WTC11 (cell line): ENCODE measurements around the gene UPF3A.
"Not testable (repeated sequence)": the region's sequence is repeated elsewhere in the genome, so short reads cannot be mapped to it uniquely, and the experiment has no call there.

Experiments
- ATF1 ChIP-seq: sonication (generic); formaldehyde crosslinking; IDR thresholded peaks from 2 replicates; pipeline ENCODE4 v1.8.1; 2023; ENCODE audit warnings: mild to moderate bottlenecking, moderate library complexity, missing genetic modification reagents
- IRF2 ChIP-seq: sonication (generic); formaldehyde crosslinking; IDR thresholded peaks from 2 replicates; pipeline ENCODE4 v1.8.0; 2022; ENCODE audit warnings: low read depth, missing genetic modification reagents, borderline replicate concordance
- OVOL2 ChIP-seq: fragments of 250-450 bp; sonication (Bioruptor Pico); IDR thresholded peaks from 2 replicates; pipeline ENCODE4 v1.9.0; 2021; ENCODE audit warnings: mild to moderate bottlenecking, borderline replicate concordance
- SP1 ChIP-seq: sonication (generic); formaldehyde crosslinking; conservative IDR thresholded peaks from 2 replicates; pipeline ENCODE4 v1.8.1; 2022; ENCODE audit warnings: missing genetic modification reagents
- TEAD4 ChIP-seq: sonication (generic); formaldehyde crosslinking; IDR thresholded peaks from 2 replicates; pipeline ENCODE4 v1.8.0; 2022; ENCODE audit warnings: mild to moderate bottlenecking, missing genetic modification reagents
- TF ChIP-seq, protein P1 (sequence below): fragments of 250-450 bp; sonication (Bioruptor Pico); IDR thresholded peaks from 2 replicates; pipeline ENCODE4 v1.9.0; 2021; ENCODE audit warnings: mild to moderate bottlenecking
- TF ChIP-seq, protein P2 (sequence below): fragments of 200-600 bp; IDR thresholded peaks from 2 replicates; pipeline ENCODE4 v1.8.0; 2022; ENCODE audit warnings: antibody characterized with exemption
- TF ChIP-seq, protein P3 (sequence below): sonication (generic); formaldehyde crosslinking; IDR thresholded peaks from 2 replicates; pipeline ENCODE4 v1.8.0; 2022; ENCODE audit warnings: mild to moderate bottlenecking, missing genetic modification reagents
- TF ChIP-seq, protein P4 (sequence below): sonication (generic); formaldehyde crosslinking; IDR thresholded peaks from 2 replicates; pipeline ENCODE4 v1.8.0; 2022; ENCODE audit warnings: mild to moderate bottlenecking, missing genetic modification reagents
- TF ChIP-seq, protein P5 (sequence below): sonication (generic); formaldehyde crosslinking; IDR thresholded peaks from 2 replicates; pipeline ENCODE4 v1.8.1; 2023; ENCODE audit warnings: mild to moderate bottlenecking, moderate library complexity, missing genetic modification reagents

DNA sequence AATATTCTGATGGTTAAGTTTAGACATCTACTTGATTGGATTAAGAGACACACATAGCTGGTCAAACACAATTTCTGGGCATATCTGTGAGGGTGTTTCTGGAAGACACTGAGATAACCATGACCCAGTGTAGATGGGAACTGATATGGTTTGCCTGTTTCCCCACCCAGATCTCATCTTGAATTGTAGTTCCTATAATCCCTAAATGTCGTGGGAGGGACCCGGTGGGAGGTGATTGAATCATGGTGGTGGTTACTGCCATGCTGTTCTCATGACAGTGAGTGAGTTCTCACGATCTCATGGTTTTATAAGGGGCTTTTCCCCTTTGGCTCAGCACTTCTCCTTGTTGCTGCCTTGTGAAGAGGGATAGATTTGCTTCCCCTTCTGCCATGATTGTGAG, 65.9 kb downstream of the UPF3A start:
- TF ChIP-seq, protein P1, sequence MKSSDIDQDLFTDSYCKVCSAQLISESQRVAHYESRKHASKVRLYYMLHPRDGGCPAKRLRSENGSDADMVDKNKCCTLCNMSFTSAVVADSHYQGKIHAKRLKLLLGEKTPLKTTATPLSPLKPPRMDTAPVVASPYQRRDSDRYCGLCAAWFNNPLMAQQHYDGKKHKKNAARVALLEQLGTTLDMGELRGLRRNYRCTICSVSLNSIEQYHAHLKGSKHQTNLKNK (CRISPR knock-in tag) = not testable (repeated sequence)
- TF ChIP-seq, protein P2, sequence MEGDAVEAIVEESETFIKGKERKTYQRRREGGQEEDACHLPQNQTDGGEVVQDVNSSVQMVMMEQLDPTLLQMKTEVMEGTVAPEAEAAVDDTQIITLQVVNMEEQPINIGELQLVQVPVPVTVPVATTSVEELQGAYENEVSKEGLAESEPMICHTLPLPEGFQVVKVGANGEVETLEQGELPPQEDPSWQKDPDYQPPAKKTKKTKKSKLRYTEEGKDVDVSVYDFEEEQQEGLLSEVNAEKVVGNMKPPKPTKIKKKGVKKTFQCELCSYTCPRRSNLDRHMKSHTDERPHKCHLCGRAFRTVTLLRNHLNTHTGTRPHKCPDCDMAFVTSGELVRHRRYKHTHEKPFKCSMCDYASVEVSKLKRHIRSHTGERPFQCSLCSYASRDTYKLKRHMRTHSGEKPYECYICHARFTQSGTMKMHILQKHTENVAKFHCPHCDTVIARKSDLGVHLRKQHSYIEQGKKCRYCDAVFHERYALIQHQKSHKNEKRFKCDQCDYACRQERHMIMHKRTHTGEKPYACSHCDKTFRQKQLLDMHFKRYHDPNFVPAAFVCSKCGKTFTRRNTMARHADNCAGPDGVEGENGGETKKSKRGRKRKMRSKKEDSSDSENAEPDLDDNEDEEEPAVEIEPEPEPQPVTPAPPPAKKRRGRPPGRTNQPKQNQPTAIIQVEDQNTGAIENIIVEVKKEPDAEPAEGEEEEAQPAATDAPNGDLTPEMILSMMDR = not testable (repeated sequence)
- not testable (repeated sequence) for TF ChIP-seq OVOL2 (CRISPR knock-in tag); SP1 (CRISPR knock-in tag); TEAD4 (CRISPR knock-in tag); ATF1; IRF2 (CRISPR knock-in tag)
- TF ChIP-seq, protein P3, sequence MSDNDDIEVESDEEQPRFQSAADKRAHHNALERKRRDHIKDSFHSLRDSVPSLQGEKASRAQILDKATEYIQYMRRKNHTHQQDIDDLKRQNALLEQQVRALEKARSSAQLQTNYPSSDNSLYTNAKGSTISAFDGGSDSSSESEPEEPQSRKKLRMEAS (CRISPR knock-in tag) = not testable (repeated sequence)
- TF ChIP-seq, protein P4, sequence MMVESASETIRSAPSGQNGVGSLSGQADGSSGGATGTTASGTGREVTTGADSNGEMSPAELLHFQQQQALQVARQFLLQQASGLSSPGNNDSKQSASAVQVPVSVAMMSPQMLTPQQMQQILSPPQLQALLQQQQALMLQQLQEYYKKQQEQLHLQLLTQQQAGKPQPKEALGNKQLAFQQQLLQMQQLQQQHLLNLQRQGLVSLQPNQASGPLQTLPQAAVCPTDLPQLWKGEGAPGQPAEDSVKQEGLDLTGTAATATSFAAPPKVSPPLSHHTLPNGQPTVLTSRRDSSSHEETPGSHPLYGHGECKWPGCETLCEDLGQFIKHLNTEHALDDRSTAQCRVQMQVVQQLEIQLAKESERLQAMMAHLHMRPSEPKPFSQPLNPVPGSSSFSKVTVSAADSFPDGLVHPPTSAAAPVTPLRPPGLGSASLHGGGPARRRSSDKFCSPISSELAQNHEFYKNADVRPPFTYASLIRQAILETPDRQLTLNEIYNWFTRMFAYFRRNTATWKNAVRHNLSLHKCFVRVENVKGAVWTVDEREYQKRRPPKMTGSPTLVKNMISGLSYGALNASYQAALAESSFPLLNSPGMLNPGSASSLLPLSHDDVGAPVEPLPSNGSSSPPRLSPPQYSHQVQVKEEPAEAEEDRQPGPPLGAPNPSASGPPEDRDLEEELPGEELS (CRISPR knock-in tag) = not testable (repeated sequence)
- TF ChIP-seq, protein P5, sequence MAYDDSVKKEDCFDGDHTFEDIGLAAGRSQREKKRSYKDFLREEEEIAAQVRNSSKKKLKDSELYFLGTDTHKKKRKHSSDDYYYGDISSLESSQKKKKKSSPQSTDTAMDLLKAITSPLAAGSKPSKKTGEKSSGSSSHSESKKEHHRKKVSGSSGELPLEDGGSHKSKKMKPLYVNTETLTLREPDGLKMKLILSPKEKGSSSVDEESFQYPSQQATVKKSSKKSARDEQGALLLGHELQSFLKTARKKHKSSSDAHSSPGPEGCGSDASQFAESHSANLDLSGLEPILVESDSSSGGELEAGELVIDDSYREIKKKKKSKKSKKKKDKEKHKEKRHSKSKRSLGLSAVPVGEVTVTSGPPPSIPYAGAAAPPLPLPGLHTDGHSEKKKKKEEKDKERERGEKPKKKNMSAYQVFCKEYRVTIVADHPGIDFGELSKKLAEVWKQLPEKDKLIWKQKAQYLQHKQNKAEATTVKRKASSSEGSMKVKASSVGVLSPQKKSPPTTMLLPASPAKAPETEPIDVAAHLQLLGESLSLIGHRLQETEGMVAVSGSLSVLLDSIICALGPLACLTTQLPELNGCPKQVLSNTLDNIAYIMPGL (CRISPR knock-in tag) = not testable (repeated sequence)
